Gastroesophageal sphincter (tissue), 4 donors: ENCODE results near the gene WDR18. TPM values are rescaled to one million over a fixed set of nuclear protein-coding genes. Genes with fewer than 3 reads are reported as not detected.

ENCODE experiments used
- ATAC-seq: fragments of 150-250 bp; one replicate; pipeline ENCODE4 v1.9.1; 2016; ENCODE audit warnings: mild to moderate bottlenecking, moderate library complexity
- H3K27ac ChIP-seq, 4 donors: fragments of 200-600 bp; sonication (generic) in 3 of 4; 1 replicate in 3 of 4; 2 replicates in 1 of 4; pipeline ENCODE4 v1.5.1; 2016 to 2019
- H3K27me3 ChIP-seq: fragments of 200-600 bp; sonication (generic); one replicate; pipeline ENCODE4 v1.5.1; 2019
- H3K36me3 ChIP-seq, 2 donors: fragments of 200-600 bp; sonication (generic); one replicate each; pipeline ENCODE4 v1.5.1; 2019; ENCODE audit warnings: control low read depth in 1 of 2
- H3K4me1 ChIP-seq, 3 donors: fragments of 200-600 bp; sonication (generic); 1 replicate in 2 of 3; 2 replicates in 1 of 3; pipeline ENCODE4 v1.5.1; 2016 to 2019; ENCODE audit warnings: control low read depth in 2 of 3
- H3K4me3 ChIP-seq, 2 donors: fragments of 200-600 bp; sonication (generic); one replicate each; pipeline ENCODE4 v1.5.1; 2019; ENCODE audit warnings: mild to moderate bottlenecking in 1 of 2, moderate library complexity in 1 of 2
- H3K9me3 ChIP-seq, 3 donors: fragments of 200-600 bp; sonication (generic); one replicate each; pipeline ENCODE4 v1.5.1; 2017 to 2019; ENCODE audit warnings: control low read depth in 2 of 3
- CTCF ChIP-seq, 4 experiments: fragments of 200-600 bp in 2 of 4; fragments of 450-650 bp in 2 of 4; sonication (generic) in 1 of 4; IDR thresholded peaks; one replicate each; pipeline ENCODE4 v1.5.1; 2017 to 2019; ENCODE audit warnings: antibody characterized with exemption in 4 of 4, mild to moderate bottlenecking in 2 of 4, moderate library complexity in 2 of 4
- EP300 ChIP-seq: sonication (generic); formaldehyde crosslinking; IDR thresholded peaks from one replicate; pipeline ENCODE4 v1.6.1; 2017; ENCODE audit warnings: antibody characterized with exemption, mild to moderate bottlenecking
- POLR2A ChIP-seq, 2 donors: fragments of 450-650 bp; IDR thresholded peaks; one replicate each; pipeline ENCODE4 v1.6.1; 2017; ENCODE audit warnings: antibody characterized with exemption in 2 of 2, mild to moderate bottlenecking in 2 of 2, moderate library complexity in 1 of 2
- POLR2AphosphoS5 ChIP-seq: sonication (generic); formaldehyde crosslinking; IDR thresholded peaks from one replicate; pipeline ENCODE4 v1.6.1; 2017; ENCODE audit warnings: antibody characterized with exemption
- WGBS, 2 donors: methylation state at CpG; one replicate each; pipeline ENCODE4 v1.1.5; 2018; ENCODE audit warnings: low coverage in 1 of 2; 5-methylcytosine and 5-hydroxymethylcytosine counted together
- total RNA-seq, 4 donors: library from RNA; depleted of rRNA; stranded (reverse); fragments of >200 nt; gene quantifications; one replicate each; pipeline ENCODE4 v1.1.0, GENCODE V29; 2016

Gene WDR18
- total RNA-seq, 4 donors from 2014 or later = 7.2 to 43.9 (median 20.1) TPM

DNA sequence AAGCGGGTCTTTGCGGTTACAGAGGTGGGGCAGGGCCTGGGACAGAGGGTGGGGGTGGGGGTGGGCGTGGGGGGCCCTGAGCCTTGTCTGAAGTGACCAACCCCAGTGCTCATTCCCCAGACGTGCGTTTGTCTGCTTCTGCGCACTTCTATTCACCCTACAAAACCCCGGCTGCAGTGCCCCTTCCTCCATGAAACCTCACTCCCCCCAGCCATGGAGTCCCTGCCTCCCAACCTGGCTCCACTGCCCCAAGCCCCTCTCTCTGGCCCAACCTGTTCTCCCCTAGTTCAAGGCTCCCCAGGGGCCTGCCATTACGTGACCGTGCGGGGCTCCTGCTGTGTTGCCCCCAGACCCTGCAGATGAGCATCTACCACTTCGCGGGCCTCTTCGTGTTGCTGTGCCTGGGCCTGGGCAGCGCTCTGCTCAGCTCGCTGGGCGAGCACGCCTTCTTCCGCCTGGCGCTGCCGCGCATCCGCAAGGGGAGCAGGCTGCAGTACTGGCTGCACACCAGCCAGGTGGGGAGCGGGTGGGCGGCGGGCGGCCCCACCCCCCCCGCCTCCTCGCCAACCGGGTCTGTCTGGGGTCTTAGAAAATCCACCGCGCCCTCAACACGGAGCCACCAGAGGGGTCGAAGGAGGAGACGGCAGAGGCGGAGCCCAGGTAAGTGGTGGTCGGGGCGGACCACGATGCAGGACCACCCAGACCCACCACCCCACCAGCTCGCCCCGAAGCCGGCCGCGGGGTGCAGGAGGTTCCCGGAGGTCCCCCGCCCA, 24.3 kb downstream of the WDR18 start:
- Histone ChIP-seq H3K27ac (peak overlapping the region in 1 of 4 donors; percentile 69), H3K36me3 (peaks cover 0 to 50% of the 10 kb centered on the region in 2 donors), H3K9me3 (no peaks in the 10 kb centered on the region), H3K4me3 (no peak overlapping the region), H3K27me3 (peaks cover 10% of the 10 kb centered on the region), H3K4me1 (peaks cover 0 to 2% (median 0%) of the 10 kb centered on the region in 3 donors)
- no peak for ATAC-seq
- TF ChIP-seq CTCF (IDR thresholded peaks at IDR 0.05) = no peak
- TF ChIP-seq POLR2A (IDR thresholded peaks at IDR 0.05) = no peak
- TF ChIP-seq EP300 = no peak
- no peak for TF ChIP-seq POLR2AphosphoS5
- WGBS, 2 donors = 95 to 98% methylated on average over 4 to 9 of the region's 45 CpGs

DNA sequence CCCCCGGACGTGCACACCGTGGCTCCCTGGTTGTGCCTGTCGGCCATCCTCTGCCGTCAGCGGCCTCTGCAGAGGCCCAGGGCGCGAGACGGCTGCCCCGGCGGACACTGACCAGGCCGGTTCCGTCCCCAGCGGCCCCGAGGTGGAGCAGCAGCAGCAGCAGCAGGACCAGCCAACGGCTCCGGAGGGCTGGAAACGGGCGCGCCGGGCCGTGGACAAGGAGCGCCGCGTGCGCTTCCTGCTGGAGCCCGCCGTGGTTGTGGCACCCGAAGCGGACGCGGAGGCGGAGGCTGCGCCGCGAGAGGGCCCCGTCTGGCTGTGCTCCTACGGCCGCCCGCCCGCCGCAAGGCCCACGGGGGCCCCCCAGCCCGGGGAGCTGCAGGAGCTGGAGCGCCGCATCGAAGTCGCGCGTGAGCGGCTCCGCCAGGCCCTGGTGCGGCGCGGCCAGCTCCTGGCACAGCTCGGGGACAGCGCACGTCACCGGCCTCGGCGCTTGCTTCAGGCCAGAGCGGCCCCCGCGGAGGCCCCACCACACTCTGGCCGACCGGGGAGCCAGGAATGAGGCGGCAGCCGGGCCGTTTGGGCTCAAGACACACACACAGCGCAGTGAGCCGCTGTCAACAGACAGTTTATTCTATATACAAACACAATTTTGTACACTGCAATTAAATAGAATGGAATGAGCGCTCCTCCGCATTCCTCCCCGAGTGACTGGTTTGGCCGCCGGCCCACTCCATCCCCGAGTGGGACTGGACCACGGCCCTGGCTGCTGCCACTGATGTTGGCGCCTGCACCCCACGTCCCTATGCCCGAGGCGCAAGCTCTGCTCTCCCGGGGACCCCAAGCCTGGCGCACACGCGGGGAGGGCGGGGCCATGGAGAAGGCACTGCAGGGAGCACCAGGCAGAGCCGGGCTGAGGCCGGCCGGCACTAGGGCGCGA, 25.2 kb downstream of the WDR18 start:
- peaks cover 2% of the 10 kb centered on the region for H3K27me3 ChIP-seq
- no peaks in the 10 kb centered on the region for H3K9me3 ChIP-seq
- H3K27ac ChIP-seq = peak overlapping the region in 1 of 4 donors; percentile 69
- no peak for ATAC-seq
- peaks cover 0 to 58% of the 10 kb centered on the region in 2 donors for H3K36me3 ChIP-seq
- TF ChIP-seq CTCF (IDR thresholded peaks at IDR 0.05) (no peak), POLR2AphosphoS5 (peak; percentile 27)
- no peak overlapping the region for H3K4me3 ChIP-seq
- H3K4me1 ChIP-seq = peaks cover 0 to 11% (median 0%) of the 10 kb centered on the region in 3 donors
- no CpG with 5 or more reads among the region's 92 CpGs for WGBS, 2 donors

DNA sequence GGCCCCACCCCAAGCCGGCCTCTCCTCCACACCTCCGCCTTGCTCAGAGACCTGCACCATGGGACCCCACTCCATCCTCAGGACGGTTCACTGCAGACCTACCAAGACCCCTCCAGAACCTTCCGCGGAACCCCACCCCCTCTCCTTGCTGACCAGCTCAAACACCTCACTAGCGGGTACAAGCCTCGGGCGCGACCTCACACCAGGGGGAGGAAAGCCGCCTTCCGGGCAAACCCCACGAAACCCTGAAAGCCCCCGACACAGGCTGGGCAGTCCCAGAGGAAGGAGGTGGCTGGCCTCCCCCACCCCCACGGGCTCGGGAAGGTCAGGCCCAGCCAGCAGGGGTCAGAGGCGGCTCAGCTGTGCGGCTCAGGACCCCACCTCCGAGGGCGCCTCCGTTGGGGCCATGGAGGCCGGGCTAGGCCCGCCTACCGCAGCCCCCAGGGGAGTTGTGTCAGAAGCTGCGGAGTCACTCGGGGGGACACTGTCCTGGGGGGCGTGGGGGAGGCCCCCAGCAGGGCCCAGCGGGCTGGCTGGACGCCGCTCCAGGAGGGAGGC, 25.9 kb downstream of the WDR18 start:
- Histone ChIP-seq H3K27ac (peak overlapping the region in 1 of 4 donors; percentile 69), H3K4me1 (peaks cover 0 to 18% (median 1%) of the 10 kb centered on the region in 3 donors), H3K9me3 (no peaks in the 10 kb centered on the region), H3K4me3 (no peak overlapping the region), H3K27me3 (no peaks in the 10 kb centered on the region), H3K36me3 (peaks cover 0 to 66% of the 10 kb centered on the region in 2 donors)
- no peak for ATAC-seq
- WGBS, 2 donors = no CpG with 5 or more reads among the region's 29 CpGs
- TF ChIP-seq EP300 = no peak
- no peak for TF ChIP-seq CTCF (IDR thresholded peaks at IDR 0.05)
- TF ChIP-seq POLR2AphosphoS5 = no peak
- no peak for TF ChIP-seq POLR2A (IDR thresholded peaks at IDR 0.05)

GRCh38 chr19:1010586-1011510, 26.7 kb downstream of the WDR18 start:
- Histone ChIP-seq H3K27ac (peak overlapping the region in 1 of 4 donors; percentile 69), H3K4me1 (peaks cover 0 to 26% (median 9%) of the 10 kb centered on the region in 3 donors), H3K4me3 (no peak overlapping the region), H3K27me3 (no peaks in the 10 kb centered on the region), H3K36me3 (peaks cover 0 to 71% of the 10 kb centered on the region in 2 donors), H3K9me3 (no peaks in the 10 kb centered on the region)
- no peak for ATAC-seq
- TF ChIP-seq EP300 = no peak
- no peak for TF ChIP-seq POLR2AphosphoS5
- no peak for TF ChIP-seq CTCF (IDR thresholded peaks at IDR 0.05)
- TF ChIP-seq POLR2A (IDR thresholded peaks at IDR 0.05) = no peak
- no CpG with 5 or more reads among the region's 56 CpGs for WGBS, 2 donors
